IMR-90 (cell line): ENCODE results near the gene BAIAP2L1. TPM values are rescaled to one million over a fixed set of nuclear protein-coding genes. Genes with fewer than 3 reads are reported as not detected.
A peak's percentile ranks its signal among the peaks of the same experiment; 100 is the strongest.

Source experiments
- ATAC-seq: fragments of 200-7000 bp; cut with Tn5 transposase; 2 replicates; pipeline ENCODE4 v1.9.1; 2020; ENCODE audit warnings: low read depth, mild to moderate bottlenecking, moderate library complexity
- BruUV-seq: library from RNA; stranded (reverse); fragments of 400-500 nt; replicated peaks from 2 replicates; lab custom pipeline; 2021; lab: Mats Ljungman, UMichigan
- CTCF ChIA-PET: fragments of 300-600 bp; formaldehyde crosslinking; extraction: SDS; loops from one replicate; lab custom pipeline; 2021; ENCODE audit warnings: antibody characterized with exemption; lab: Yijun Ruan, JAX
- POLR2A ChIA-PET: fragments of 300-600 bp; sonication (Branson Sonifier 250); formaldehyde crosslinking; loops from one replicate; lab custom pipeline; 2022; ENCODE audit warnings: antibody characterized with exemption; ENCODE audit not compliant: unreplicated experiment; lab: Charles Lee
- DNase-seq: peaks from one replicate; pipeline ENCODE4 v3.0.0; 2013
- H2AFZ ChIP-seq: replicated peaks from 2 replicates; pipeline ENCODE3; 2013; ENCODE audit warnings: low read length, mild to moderate bottlenecking; ENCODE audit not compliant: poor library complexity
- H2AK5ac ChIP-seq: 2 replicates; pipeline ENCODE4 v1.6.1; 2013; ENCODE audit warnings: low read depth, low read length, inconsistent platforms
- H2AK9ac ChIP-seq: replicated peaks from 2 replicates; pipeline ENCODE3; 2013; ENCODE audit warnings: mild to moderate bottlenecking, low read depth, low read length, moderate library complexity; ENCODE audit not compliant: poor library complexity
- H2BK120ac ChIP-seq: 2 replicates; pipeline ENCODE4 v1.6.1; 2013; ENCODE audit warnings: low read depth, low read length, inconsistent platforms
- H2BK15ac ChIP-seq: 3 replicates; pipeline ENCODE4 v1.6.1; 2013; ENCODE audit warnings: low read depth, low read length, inconsistent platforms
- H2BK20ac ChIP-seq: 2 replicates; pipeline ENCODE4 v1.6.1; 2013; ENCODE audit warnings: low read depth, mild to moderate bottlenecking, inconsistent platforms, low read length, moderate library complexity
- H2BK5ac ChIP-seq: 2 replicates; pipeline ENCODE4 v1.6.1; 2013; ENCODE audit warnings: mild to moderate bottlenecking, low read depth, low read length, inconsistent platforms; ENCODE audit not compliant: poor library complexity, severe bottlenecking
- H3K14ac ChIP-seq: replicated peaks from 2 replicates; pipeline ENCODE4 v1.6.1; 2013; ENCODE audit warnings: low read depth, low read length, inconsistent platforms
- H3K18ac ChIP-seq: 2 replicates; pipeline ENCODE4 v1.6.1; 2013; ENCODE audit warnings: low read depth, low read length, control low read depth
- H3K23ac ChIP-seq: 2 replicates; pipeline ENCODE4 v1.6.1; 2013; ENCODE audit warnings: low read depth, low read length, inconsistent platforms
- H3K27ac ChIP-seq: 2 replicates; pipeline ENCODE4 v1.5.1; 2013; ENCODE audit warnings: mild to moderate bottlenecking, control low read depth, low read length; ENCODE audit not compliant: insufficient read depth
- H3K27me3 ChIP-seq: 2 replicates; pipeline ENCODE4 v1.6.1; 2013; ENCODE audit warnings: low read length; ENCODE audit not compliant: control insufficient read depth, insufficient read depth
- H3K36me3 ChIP-seq: 2 replicates; pipeline ENCODE4 v1.6.1; 2013; ENCODE audit warnings: low read length, mixed read lengths; ENCODE audit not compliant: control insufficient read depth, insufficient read depth
- H3K4ac ChIP-seq: 2 replicates; pipeline ENCODE4 v1.6.1; 2013; ENCODE audit warnings: low read depth, low read length, inconsistent platforms
- H3K4me1 ChIP-seq: 2 replicates; pipeline ENCODE4 v1.6.1; 2013; ENCODE audit warnings: low read length, mixed read lengths; ENCODE audit not compliant: control insufficient read depth, insufficient read depth
- H3K4me2 ChIP-seq: 2 replicates; pipeline ENCODE4 v1.6.1; 2013; ENCODE audit warnings: low read depth, mild to moderate bottlenecking, control low read depth, low read length, moderate library complexity
- H3K4me3 ChIP-seq: 2 replicates; pipeline ENCODE4 v1.5.1; 2013; ENCODE audit warnings: low read depth, mild to moderate bottlenecking, control low read depth, low read length, moderate library complexity; ENCODE audit not compliant: insufficient read depth
- H3K56ac ChIP-seq: 2 replicates; pipeline ENCODE4 v1.6.1; 2013; ENCODE audit warnings: low read length, inconsistent platforms; ENCODE audit not compliant: insufficient read depth; ENCODE audit errors: extremely low read depth
- H3K79me1 ChIP-seq, 2 experiments: 2 replicates each; pipeline ENCODE4 v1.6.1; 2013; ENCODE audit warnings: low read length in 2 of 2, inconsistent platforms in 1 of 2, low read depth in 1 of 2
- H3K9ac ChIP-seq: 2 replicates; pipeline ENCODE4 v1.6.1; 2013; ENCODE audit warnings: low read depth, low read length, control low read depth
- H3K9me1 ChIP-seq: 2 replicates; pipeline ENCODE4 v1.6.1; 2013; ENCODE audit warnings: low read length, inconsistent platforms; ENCODE audit not compliant: insufficient read depth
- H3K9me3 ChIP-seq: 2 replicates; pipeline ENCODE4 v1.6.1; 2013; ENCODE audit warnings: low read length; ENCODE audit not compliant: control insufficient read depth, insufficient read depth
- H4K20me1 ChIP-seq: 2 replicates; pipeline ENCODE4 v1.6.1; 2013; ENCODE audit warnings: low read length, inconsistent platforms; ENCODE audit not compliant: insufficient read depth
- H4K5ac ChIP-seq: 2 replicates; pipeline ENCODE4 v1.6.1; 2013; ENCODE audit warnings: mild to moderate bottlenecking, low read depth, low read length, control low read depth
- H4K8ac ChIP-seq, 2 experiments: 2 replicates each; pipeline ENCODE4 v1.6.1; 2013; ENCODE audit warnings: low read depth in 2 of 2, low read length in 2 of 2, control low read depth in 1 of 2, inconsistent platforms in 1 of 2
- H4K91ac ChIP-seq: 2 replicates; pipeline ENCODE4 v1.6.1; 2013; ENCODE audit warnings: low read depth, low read length, inconsistent platforms; ENCODE audit not compliant: insufficient read depth
- BHLHE40 ChIP-seq: fragments of 150-350 bp; IDR thresholded peaks from 2 replicates; pipeline ENCODE4 v1.6.1; 2016; ENCODE audit warnings: mild to moderate bottlenecking, low read depth, low read length
- CEBPB ChIP-seq: IDR thresholded peaks from 2 replicates; pipeline ENCODE4 v1.6.1; 2012; ENCODE audit warnings: low read depth, low read length, improper control_type of control experiment
- FOS ChIP-seq: fragments of 150-350 bp; IDR thresholded peaks from 2 replicates; pipeline ENCODE4 v1.6.1; 2016; ENCODE audit warnings: low read depth, low read length
- MAFK ChIP-seq: IDR thresholded peaks from 2 replicates; pipeline ENCODE4 v1.6.1; 2012; ENCODE audit warnings: low read depth, low read length, improper control_type of control experiment
- MXI1 ChIP-seq: IDR thresholded peaks from 2 replicates; pipeline ENCODE4 v1.6.1; 2012; ENCODE audit warnings: low read depth, mild to moderate bottlenecking, low read length, moderate library complexity, borderline replicate concordance
- NFE2L2 ChIP-seq: fragments of 150-350 bp; IDR thresholded peaks from 2 replicates; pipeline ENCODE4 v1.6.1; 2016; ENCODE audit warnings: low read depth, mild to moderate bottlenecking, low read length
- POLR2A ChIP-seq: IDR thresholded peaks from 2 replicates; pipeline ENCODE4 v1.6.1; 2012; ENCODE audit warnings: mild to moderate bottlenecking, low read depth, low read length
- WGBS, 2 experiments: methylation state at CpG; one replicate each; pipeline versions ENCODE4 v1.1.5 to v1.1.7; 2013; ENCODE audit warnings: missing lambda C conversion rate in 2 of 2; ENCODE audit not compliant: insufficient read length in 1 of 2; ENCODE audit errors: extremely low coverage in 2 of 2; 5-methylcytosine and 5-hydroxymethylcytosine counted together
- dilution Hi-C: fragments of 300-500 bp; cut with HindIII; formaldehyde crosslinking; loops from one replicate; pipeline ENCODE4 v1.14.3; 2018; ENCODE audit warnings: low sequenced_read_pairs; ENCODE audit not compliant: unreplicated experiment
- in situ Hi-C: fragments of 300-500 bp; cut with MboI; formaldehyde crosslinking; loops from 3 replicates; pipeline ENCODE4 v1.14.3; 2019; ENCODE audit warnings: low sequenced_read_pairs, inconsistent platforms, mixed read lengths
- intact Hi-C: fragments of 100-400 bp; cut with micrococcal nuclease; formaldehyde crosslinking; loops from 2 replicates; pipeline ENCODE4 v1.10.0; 2022
- polyA plus RNA-seq, 3 experiments: library from polyadenylated mRNA; depleted of rRNA; stranded (reverse); fragments of >200 nt; gene quantifications; 2 replicates each; pipeline ENCODE4 v1.2.3, GENCODE V29; 2012; ENCODE audit warnings: low replicate concordance in 1 of 3
- total RNA-seq: library from RNA; depleted of rRNA; stranded (reverse); fragments of >200 nt; gene quantifications from 2 replicates; pipeline ENCODE4 v1.2.3, GENCODE V29; 2012
- TF ChIP-seq, protein P1 (sequence below): fragments of 150-350 bp; IDR thresholded peaks from 2 replicates; pipeline ENCODE4 v1.6.1; 2017; ENCODE audit warnings: mild to moderate bottlenecking, antibody characterized with exemption, low read length, low read depth

The BAIAP2L1 gene
- total and polyA plus RNA-seq, 2 of the 4 experiments (the other 2 are of a cell fraction) = 2.2 to 6.0 TPM

DNA sequence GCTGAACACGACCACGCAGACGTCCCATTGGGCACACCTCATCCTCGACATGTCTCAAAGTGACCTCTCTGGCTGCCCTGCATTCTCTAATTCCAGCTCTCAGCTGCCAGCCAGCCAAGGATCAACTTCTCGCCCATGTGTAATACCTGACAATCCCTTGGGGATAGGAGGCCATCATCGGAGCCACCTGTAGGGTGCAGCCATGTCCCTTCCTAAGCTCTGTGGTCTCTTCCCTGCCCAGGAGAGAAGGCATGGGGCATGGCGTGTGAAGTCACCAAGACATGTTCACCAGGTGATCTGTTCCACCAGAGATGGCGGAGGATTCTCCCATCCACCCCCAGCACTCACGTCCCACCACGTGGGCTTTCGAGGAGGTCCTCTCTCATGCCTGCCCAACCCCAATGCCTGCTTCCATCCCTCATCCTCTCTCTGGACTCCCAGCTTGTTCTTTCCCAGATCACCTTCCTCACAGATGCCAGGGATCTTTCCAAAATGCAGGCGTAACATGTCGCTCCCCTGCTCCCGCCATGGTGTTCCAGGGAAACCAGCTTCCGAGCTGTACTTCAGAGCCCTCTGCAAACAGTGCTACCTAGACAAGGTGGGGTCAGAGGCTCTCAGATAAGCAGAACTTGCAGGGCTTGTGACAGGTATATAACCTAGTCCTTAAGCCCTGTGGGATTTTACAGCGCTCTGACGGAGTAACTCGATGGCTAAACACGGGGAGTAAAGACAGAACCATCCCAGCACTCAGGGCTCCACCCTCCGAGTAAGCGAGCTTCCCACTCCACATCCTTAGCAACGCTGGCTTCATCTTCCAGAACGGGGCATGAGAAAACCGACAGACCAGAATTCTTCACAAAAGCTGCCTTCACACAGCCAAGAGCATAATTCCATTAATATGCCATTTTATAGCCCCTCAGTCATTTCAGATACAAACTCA is 78.3 kb downstream of the BAIAP2L1 start:
- Histone ChIP-seq H2BK5ac (no peak overlapping the region), H3K4me3 (no peak overlapping the region)
- CTCF ChIA-PET = no interaction called here

More for the DNA sequence above, 78.3 kb downstream of the BAIAP2L1 start:
- Histone ChIP-seq H4K20me1 (no peaks in the 10 kb centered on the region), H4K8ac (no peak overlapping the region), H2BK120ac (no peak overlapping the region), H3K18ac (no peak overlapping the region), H3K14ac (no peak overlapping the region), H3K9me3 (no peaks in the 10 kb centered on the region), H3K4ac (no peak overlapping the region), H3K79me1 (peaks cover 0 to 27% of the 10 kb centered on the region in 2 experiments; a peak in 2 of 4 replicates), H2BK20ac (no peak overlapping the region), H4K5ac (no peak overlapping the region), H3K27ac (no peak overlapping the region), H2AFZ (peak overlapping the region; percentile 44), H2BK15ac (no peak overlapping the region), H3K56ac (no peak overlapping the region), H2AK5ac (no peak overlapping the region), H3K23ac (no peak overlapping the region), H2AK9ac (no peak overlapping the region), H3K4me2 (no peak overlapping the region), H3K27me3 (no peaks in the 10 kb centered on the region), H4K91ac (no peak overlapping the region; the same call in 1 of the 2 replicates), H3K9me1 (peaks cover 11% of the 10 kb centered on the region), H3K9ac (no peak overlapping the region), H3K36me3 (no peaks in the 10 kb centered on the region), H3K4me1 (no peaks in the 10 kb centered on the region)
- intact Hi-C loops = no loop called here
- no peak for TF ChIP-seq MAFK
- no peak for TF ChIP-seq POLR2A
- no peak for TF ChIP-seq CEBPB
- no peak for TF ChIP-seq FOS
- TF ChIP-seq, protein P1, sequence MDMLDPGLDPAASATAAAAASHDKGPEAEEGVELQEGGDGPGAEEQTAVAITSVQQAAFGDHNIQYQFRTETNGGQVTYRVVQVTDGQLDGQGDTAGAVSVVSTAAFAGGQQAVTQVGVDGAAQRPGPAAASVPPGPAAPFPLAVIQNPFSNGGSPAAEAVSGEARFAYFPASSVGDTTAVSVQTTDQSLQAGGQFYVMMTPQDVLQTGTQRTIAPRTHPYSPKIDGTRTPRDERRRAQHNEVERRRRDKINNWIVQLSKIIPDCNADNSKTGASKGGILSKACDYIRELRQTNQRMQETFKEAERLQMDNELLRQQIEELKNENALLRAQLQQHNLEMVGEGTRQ = no peak
- TF ChIP-seq NFE2L2 = no peak
- TF ChIP-seq BHLHE40 = no peak
- TF ChIP-seq MXI1 = no peak
- ATAC-seq (no peak), DNase-seq (no peak)
- in situ Hi-C loops = loop anchor here (25.0 kb wide), 1 partner anchor 415 kb away; no protein-coding TSS in a partner anchor
- POLR2A ChIA-PET = no interaction called here
- 82% methylated on average over 11 of the region's 24 CpGs; no CpG with 5 or more reads in 1 of the 2 experiments for WGBS, 2 experiments
- BruUV-seq = no TSS peak
- dilution Hi-C loops = no loop called here
